ENCODE results near the gene ZNG1B.
"Not testable (repeated sequence)": the region's sequence is repeated elsewhere in the genome, so short reads cannot be mapped to it uniquely, and the experiment has no call there.

Gene ZNG1B

DNA sequence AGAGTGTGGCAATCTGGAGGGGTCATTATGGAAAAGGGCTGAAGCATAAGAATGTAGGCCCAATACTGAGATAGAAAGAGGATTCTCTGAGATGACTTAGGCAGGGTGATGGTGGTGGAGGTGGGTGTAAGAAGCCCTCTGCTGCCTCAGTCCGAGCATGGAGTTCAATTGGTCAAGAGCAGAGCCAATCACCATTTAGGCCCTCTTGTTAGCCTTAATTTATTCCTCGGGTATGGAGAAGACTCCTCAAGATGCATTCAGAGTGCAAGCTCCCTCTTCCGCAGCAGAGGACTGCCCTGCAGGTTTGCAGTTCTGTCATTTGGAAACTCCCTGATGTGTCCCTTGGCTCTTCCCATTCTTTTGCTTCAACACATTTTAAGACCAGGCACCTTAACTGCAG, 78.5 kb downstream of the ZNG1B start:
- not testable (repeated sequence) for H3K4me2 ChIP-seq (ENCODE audit: low read length); H3K9ac ChIP-seq (ENCODE audit: low read length); H3K4ac ChIP-seq (ENCODE audit: low read depth, low read length); H3K36me3 ChIP-seq (ENCODE audit: control insufficient read depth in 1 of 2, insufficient read depth in 2 of 2, low read length in 2 of 2); H2BK5ac ChIP-seq (ENCODE audit: low read depth, low read length, poor library complexity); H4K91ac ChIP-seq (ENCODE audit: low read depth, low read length); H2BK12ac ChIP-seq (ENCODE audit: low read length); H3K14ac ChIP-seq (ENCODE audit: low read length); H3K23ac ChIP-seq (ENCODE audit: low read length); H3K4me1 ChIP-seq (ENCODE audit: control insufficient read depth in 1 of 2, insufficient read depth in 2 of 2, low read length in 2 of 2); H3K4me3 ChIP-seq (ENCODE audit: low read depth, low read length); H3K27ac ChIP-seq (ENCODE audit: low read depth, low read length); H3K79me2 ChIP-seq (ENCODE audit: control insufficient read depth, insufficient read depth, low read length, poor library complexity); H2BK120ac ChIP-seq (ENCODE audit: insufficient read depth, low read length, poor library complexity); H3K18ac ChIP-seq (ENCODE audit: low read length); H3K9me3 ChIP-seq (ENCODE audit: insufficient read depth, low read depth, low read length); H4K12ac ChIP-seq (ENCODE audit: low read depth, low read length); H3K79me1 ChIP-seq (ENCODE audit: low read length); H4K8ac ChIP-seq (ENCODE audit: low read depth, low read length); H2AFZ ChIP-seq (ENCODE audit: insufficient read depth, low read length, poor library complexity); H2AK5ac ChIP-seq (ENCODE audit: low read length); DNase-seq; H3K27me3 ChIP-seq (ENCODE audit: insufficient read depth, low read length)
- WGBS (ENCODE audit: extremely low coverage, insufficient coverage, insufficient read length), result no CpG with 5 or more reads among the region's 3 CpGs

DNA sequence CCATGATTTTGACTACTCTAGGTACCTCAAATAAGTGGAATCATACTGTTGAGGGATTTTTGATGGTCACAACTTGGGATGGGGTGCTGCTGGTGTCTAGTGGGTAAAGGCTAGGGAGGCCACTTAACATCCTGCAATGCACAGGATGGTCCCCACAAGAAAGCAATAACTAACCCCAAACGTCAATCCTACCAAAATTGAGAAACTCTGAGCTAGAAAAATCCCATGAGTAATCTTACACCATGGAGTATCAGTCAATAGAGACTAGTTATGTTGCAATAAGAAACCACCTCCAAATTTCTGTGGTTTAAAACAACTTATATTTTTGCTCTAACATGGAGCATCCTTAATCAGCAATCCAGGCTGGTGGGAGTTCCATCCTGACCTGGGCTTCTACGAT, 79.5 kb downstream of the ZNG1B start:
- H2AFZ ChIP-seq (ENCODE audit: insufficient read depth, low read length, poor library complexity); H2AK5ac ChIP-seq (ENCODE audit: low read length); H3K79me2 ChIP-seq (ENCODE audit: control insufficient read depth, insufficient read depth, low read length, poor library complexity); H3K79me1 ChIP-seq (ENCODE audit: low read length); H3K14ac ChIP-seq (ENCODE audit: low read length); H3K23ac ChIP-seq (ENCODE audit: low read length); H3K9ac ChIP-seq (ENCODE audit: low read length); H2BK12ac ChIP-seq (ENCODE audit: low read length); H3K4me1 ChIP-seq (ENCODE audit: control insufficient read depth in 1 of 2, insufficient read depth in 2 of 2, low read length in 2 of 2); H3K18ac ChIP-seq (ENCODE audit: low read length); H2BK5ac ChIP-seq (ENCODE audit: low read depth, low read length, poor library complexity); H4K8ac ChIP-seq (ENCODE audit: low read depth, low read length); H3K4me3 ChIP-seq (ENCODE audit: low read depth, low read length); H4K12ac ChIP-seq (ENCODE audit: low read depth, low read length); H3K9me3 ChIP-seq (ENCODE audit: insufficient read depth, low read depth, low read length); H2BK120ac ChIP-seq (ENCODE audit: insufficient read depth, low read length, poor library complexity); H3K4me2 ChIP-seq (ENCODE audit: low read length); DNase-seq; H3K27me3 ChIP-seq (ENCODE audit: insufficient read depth, low read length); H3K36me3 ChIP-seq (ENCODE audit: control insufficient read depth in 1 of 2, insufficient read depth in 2 of 2, low read length in 2 of 2); H4K91ac ChIP-seq (ENCODE audit: low read depth, low read length); H3K27ac ChIP-seq (ENCODE audit: low read depth, low read length); H3K4ac ChIP-seq (ENCODE audit: low read depth, low read length): not testable (repeated sequence)
- WGBS (ENCODE audit: extremely low coverage, insufficient coverage, insufficient read length), result no CpG with 5 or more reads among the region's 2 CpGs

DNA sequence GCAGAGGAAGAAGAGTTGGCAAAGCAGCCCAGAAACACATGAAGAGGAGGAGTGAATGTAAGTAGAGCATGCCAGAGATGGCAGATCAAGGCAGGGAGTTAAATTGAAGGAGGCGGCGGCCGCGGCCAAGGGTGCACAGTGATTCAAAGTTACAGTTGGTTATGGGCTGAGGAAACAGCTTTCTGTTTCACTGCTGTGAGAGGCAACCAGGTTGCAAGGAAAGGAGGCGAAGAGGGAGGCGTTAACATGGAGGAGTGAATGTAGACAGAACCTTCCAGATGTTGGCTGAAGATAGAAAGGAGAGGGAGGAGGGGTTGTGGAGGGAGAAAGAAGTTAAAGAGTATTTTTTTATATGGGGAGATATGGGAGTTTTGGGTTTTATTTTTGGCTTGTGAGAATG, 83.3 kb downstream of the ZNG1B start:
- H2BK5ac ChIP-seq (ENCODE audit: low read depth, low read length, poor library complexity); H2BK120ac ChIP-seq (ENCODE audit: insufficient read depth, low read length, poor library complexity); H2BK12ac ChIP-seq (ENCODE audit: low read length); H3K9me3 ChIP-seq (ENCODE audit: insufficient read depth, low read depth, low read length); H3K27ac ChIP-seq (ENCODE audit: low read depth, low read length); H4K8ac ChIP-seq (ENCODE audit: low read depth, low read length); H3K79me2 ChIP-seq (ENCODE audit: control insufficient read depth, insufficient read depth, low read length, poor library complexity); H3K4me1 ChIP-seq (ENCODE audit: control insufficient read depth in 1 of 2, insufficient read depth in 2 of 2, low read length in 2 of 2); H2AK5ac ChIP-seq (ENCODE audit: low read length); H3K4ac ChIP-seq (ENCODE audit: low read depth, low read length); H3K27me3 ChIP-seq (ENCODE audit: insufficient read depth, low read length); H3K14ac ChIP-seq (ENCODE audit: low read length); H3K18ac ChIP-seq (ENCODE audit: low read length); H3K23ac ChIP-seq (ENCODE audit: low read length); H2AFZ ChIP-seq (ENCODE audit: insufficient read depth, low read length, poor library complexity); H3K79me1 ChIP-seq (ENCODE audit: low read length); DNase-seq; H4K12ac ChIP-seq (ENCODE audit: low read depth, low read length); H3K4me3 ChIP-seq (ENCODE audit: low read depth, low read length); H3K36me3 ChIP-seq (ENCODE audit: control insufficient read depth in 1 of 2, insufficient read depth in 2 of 2, low read length in 2 of 2); H3K4me2 ChIP-seq (ENCODE audit: low read length); H3K9ac ChIP-seq (ENCODE audit: low read length); H4K91ac ChIP-seq (ENCODE audit: low read depth, low read length): not testable (repeated sequence)
- no CpG with 5 or more reads among the region's 6 CpGs for WGBS (ENCODE audit: extremely low coverage, insufficient coverage, insufficient read length)

DNA sequence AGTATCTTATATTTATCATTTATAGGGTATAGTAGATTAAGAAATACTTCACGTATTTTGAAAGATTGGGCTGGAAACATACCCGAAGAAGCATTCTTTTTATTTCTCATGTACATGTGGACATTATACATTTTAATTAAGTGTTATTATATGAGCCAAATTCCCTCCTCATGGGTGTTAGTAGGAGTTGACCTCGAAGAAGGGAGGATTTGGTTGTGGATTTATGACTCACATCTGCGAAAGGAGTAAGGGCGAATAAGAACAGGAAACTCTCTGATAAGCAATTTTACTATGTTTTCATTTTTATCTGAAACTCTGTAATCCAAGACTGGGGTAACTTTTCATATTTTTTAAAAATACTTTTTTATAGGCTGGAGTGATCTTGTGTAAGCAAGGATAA, 84.0 kb downstream of the ZNG1B start:
- H4K8ac ChIP-seq (ENCODE audit: low read depth, low read length); H2BK12ac ChIP-seq (ENCODE audit: low read length); H3K4me3 ChIP-seq (ENCODE audit: low read depth, low read length); H3K79me2 ChIP-seq (ENCODE audit: control insufficient read depth, insufficient read depth, low read length, poor library complexity); H2BK5ac ChIP-seq (ENCODE audit: low read depth, low read length, poor library complexity); H3K79me1 ChIP-seq (ENCODE audit: low read length); H3K4me2 ChIP-seq (ENCODE audit: low read length); H3K36me3 ChIP-seq (ENCODE audit: control insufficient read depth in 1 of 2, insufficient read depth in 2 of 2, low read length in 2 of 2); H3K9me3 ChIP-seq (ENCODE audit: insufficient read depth, low read depth, low read length); H3K18ac ChIP-seq (ENCODE audit: low read length); H3K4ac ChIP-seq (ENCODE audit: low read depth, low read length); H4K12ac ChIP-seq (ENCODE audit: low read depth, low read length); H3K27ac ChIP-seq (ENCODE audit: low read depth, low read length); H3K9ac ChIP-seq (ENCODE audit: low read length); H4K91ac ChIP-seq (ENCODE audit: low read depth, low read length); H3K27me3 ChIP-seq (ENCODE audit: insufficient read depth, low read length); H2BK120ac ChIP-seq (ENCODE audit: insufficient read depth, low read length, poor library complexity); H3K23ac ChIP-seq (ENCODE audit: low read length); H2AFZ ChIP-seq (ENCODE audit: insufficient read depth, low read length, poor library complexity); DNase-seq; H3K14ac ChIP-seq (ENCODE audit: low read length); H2AK5ac ChIP-seq (ENCODE audit: low read length); H3K4me1 ChIP-seq (ENCODE audit: control insufficient read depth in 1 of 2, insufficient read depth in 2 of 2, low read length in 2 of 2): not testable (repeated sequence)
- WGBS (ENCODE audit: extremely low coverage, insufficient coverage, insufficient read length), result no CpG with 5 or more reads among the region's 5 CpGs
